HepG2 (cell line): ENCODE results near the gene SLC2A10. TPM values are rescaled to one million over a fixed set of nuclear protein-coding genes. Genes with fewer than 3 reads are reported as not detected.
A peak's percentile ranks its signal among the peaks of the same experiment; 100 is the strongest.

Experiments
- EED ChIP-seq: sonication (generic); formaldehyde crosslinking; IDR thresholded peaks from 2 replicates; pipeline ENCODE4 v1.5.0; 2020; ENCODE audit warnings: mild to moderate bottlenecking, missing genetic modification reagents
- KLF12 ChIP-seq: sonication (generic); formaldehyde crosslinking; IDR thresholded peaks from 2 replicates; pipeline ENCODE4 v1.4.0; 2020; ENCODE audit warnings: missing genetic modification reagents, borderline replicate concordance
- MAF1 ChIP-seq: sonication (generic); formaldehyde crosslinking; IDR thresholded peaks from 2 replicates; pipeline ENCODE4 v1.5.0; 2020; ENCODE audit warnings: missing genetic modification reagents, borderline replicate concordance
- TARDBP ChIP-seq: sonication (generic); formaldehyde crosslinking; IDR thresholded peaks from 2 replicates; pipeline ENCODE4 v1.8.0; 2022; ENCODE audit warnings: mild to moderate bottlenecking, missing genetic modification reagents
- ZNF160 ChIP-seq: sonication (generic); formaldehyde crosslinking; IDR thresholded peaks from 2 replicates; pipeline ENCODE4 v1.8.0; 2022; ENCODE audit warnings: mild to moderate bottlenecking, inconsistent platforms, missing genetic modification reagents
- ZNF670 ChIP-seq: sonication (generic); formaldehyde crosslinking; IDR thresholded peaks from 2 replicates; pipeline ENCODE4 v1.8.0; 2022; ENCODE audit warnings: mild to moderate bottlenecking, missing genetic modification reagents, borderline replicate concordance
- ZNF782 ChIP-seq: sonication (generic); formaldehyde crosslinking; IDR thresholded peaks from 2 replicates; pipeline ENCODE4 v1.4.0; 2020; ENCODE audit warnings: missing genetic modification reagents, mild to moderate bottlenecking, borderline replicate concordance
- ZSCAN20 ChIP-seq: sonication (generic); formaldehyde crosslinking; IDR thresholded peaks from 2 replicates; pipeline ENCODE4 v1.4.0; 2020; ENCODE audit warnings: missing genetic modification reagents, mild to moderate bottlenecking, borderline replicate concordance
- polyA plus RNA-seq, 8 experiments: library from polyadenylated mRNA; depleted of rRNA in 3 of 8; stranded (reverse) in 7 of 8; unstranded in 1 of 8; fragments of >200 nt; fragmentation: Illumina TruSeq in 4 of 8; extraction: Trizol in 4 of 8; gene quantifications; 2 replicates each; pipeline versions ENCODE4 v1.2.1 to v1.2.3, GENCODE V29; 2011 to 2016; ENCODE audit warnings: low read depth in 4 of 8, missing spikeins in 1 of 8, mixed read lengths in 1 of 8; ENCODE audit not compliant: insufficient read depth in 1 of 8
- total RNA-seq, 5 experiments: library from RNA; depleted of rRNA; stranded (reverse); fragments of >200 nt; fragmentation: Illumina TruSeq; extraction: Trizol; gene quantifications; 2 replicates each; pipeline ENCODE4 v1.2.3, GENCODE V29; 2016; ENCODE audit warnings: low read depth in 1 of 5
- TF ChIP-seq, protein P1 (sequence below): sonication (generic); formaldehyde crosslinking; IDR thresholded peaks from 2 replicates; pipeline ENCODE4 v1.4.0; 2020; ENCODE audit warnings: missing genetic modification reagents, low read depth, mild to moderate bottlenecking, borderline replicate concordance
- TF ChIP-seq, protein P2 (sequence below): sonication (generic); formaldehyde crosslinking; IDR thresholded peaks from 2 replicates; pipeline ENCODE4 v1.8.0; 2022; ENCODE audit warnings: mild to moderate bottlenecking, missing genetic modification reagents, moderate library complexity
- TF ChIP-seq, protein P3 (sequence below): sonication (generic); formaldehyde crosslinking; IDR thresholded peaks from 2 replicates; pipeline ENCODE4 v1.8.0; 2022; ENCODE audit warnings: missing genetic modification reagents, mild to moderate bottlenecking, moderate library complexity, borderline replicate concordance
- TF ChIP-seq, protein P4 (sequence below): sonication (generic); formaldehyde crosslinking; IDR thresholded peaks from one replicate; pipeline ENCODE4 v1.5.1; 2020; ENCODE audit warnings: mild to moderate bottlenecking, missing genetic modification reagents; ENCODE audit errors: not compliant biosample characterization
- TF ChIP-seq, protein P5 (sequence below): sonication (generic); formaldehyde crosslinking; IDR thresholded peaks from 2 replicates; pipeline ENCODE4 v1.4.0; 2020; ENCODE audit warnings: missing genetic modification reagents

Gene SLC2A10
- total and polyA plus RNA-seq, 2 of the 13 experiments (the other 11 are each of a cell fraction or from before 2014, with no cell fraction given) = 16.0 to 18.4 TPM

DNA sequence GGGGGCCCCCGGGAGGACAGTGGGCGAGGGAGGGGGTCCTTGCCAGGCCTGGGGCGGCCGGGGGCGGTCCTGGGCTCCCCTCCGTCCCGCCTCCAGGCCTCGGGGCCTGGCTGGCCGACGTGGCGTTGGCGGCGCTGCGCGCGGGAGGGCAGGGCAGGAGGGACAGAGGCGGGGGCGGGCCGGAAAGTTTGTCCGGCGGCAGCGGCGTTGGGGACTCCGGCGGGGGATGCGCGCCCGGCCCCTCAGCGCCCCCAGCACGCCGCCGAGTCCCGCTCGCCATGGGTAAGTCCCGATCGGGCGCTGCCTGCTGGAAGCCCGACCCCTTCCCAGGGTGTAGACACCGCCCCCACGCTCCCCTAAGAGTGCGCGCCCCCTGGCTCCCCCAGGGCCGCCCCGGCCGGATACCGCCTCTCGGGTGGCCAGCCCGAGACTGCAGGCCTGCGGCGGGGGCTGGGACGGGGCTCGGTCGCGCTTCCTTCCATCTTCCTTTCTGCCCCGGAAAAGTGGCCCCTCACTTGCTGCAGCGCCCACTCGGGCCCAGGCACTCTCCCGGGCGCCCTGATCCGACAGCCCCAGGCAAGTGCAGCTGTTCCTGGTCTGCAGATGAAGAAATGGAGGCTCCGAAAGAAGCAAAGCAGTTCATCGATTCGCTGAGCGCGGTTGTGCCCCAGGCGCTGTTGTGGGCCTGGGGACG is at the start of gene SLC2A10 (continued):
- TF ChIP-seq, protein P1, sequence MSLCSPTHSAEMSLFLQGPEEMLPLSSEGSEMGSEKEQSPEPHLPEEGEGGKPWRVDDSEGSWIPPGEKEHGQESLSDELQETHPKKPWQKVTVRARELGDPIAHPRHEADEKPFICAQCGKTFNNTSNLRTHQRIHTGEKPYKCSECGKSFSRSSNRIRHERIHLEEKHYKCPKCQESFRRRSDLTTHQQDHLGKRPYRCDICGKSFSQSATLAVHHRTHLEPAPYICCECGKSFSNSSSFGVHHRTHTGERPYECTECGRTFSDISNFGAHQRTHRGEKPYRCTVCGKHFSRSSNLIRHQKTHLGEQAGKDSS (CRISPR knock-in tag) = no peak
- TF ChIP-seq, protein P2, sequence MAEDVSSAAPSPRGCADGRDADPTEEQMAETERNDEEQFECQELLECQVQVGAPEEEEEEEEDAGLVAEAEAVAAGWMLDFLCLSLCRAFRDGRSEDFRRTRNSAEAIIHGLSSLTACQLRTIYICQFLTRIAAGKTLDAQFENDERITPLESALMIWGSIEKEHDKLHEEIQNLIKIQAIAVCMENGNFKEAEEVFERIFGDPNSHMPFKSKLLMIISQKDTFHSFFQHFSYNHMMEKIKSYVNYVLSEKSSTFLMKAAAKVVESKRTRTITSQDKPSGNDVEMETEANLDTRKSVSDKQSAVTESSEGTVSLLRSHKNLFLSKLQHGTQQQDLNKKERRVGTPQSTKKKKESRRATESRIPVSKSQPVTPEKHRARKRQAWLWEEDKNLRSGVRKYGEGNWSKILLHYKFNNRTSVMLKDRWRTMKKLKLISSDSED (CRISPR knock-in tag) = peak; percentile 98
- TF ChIP-seq, protein P3, sequence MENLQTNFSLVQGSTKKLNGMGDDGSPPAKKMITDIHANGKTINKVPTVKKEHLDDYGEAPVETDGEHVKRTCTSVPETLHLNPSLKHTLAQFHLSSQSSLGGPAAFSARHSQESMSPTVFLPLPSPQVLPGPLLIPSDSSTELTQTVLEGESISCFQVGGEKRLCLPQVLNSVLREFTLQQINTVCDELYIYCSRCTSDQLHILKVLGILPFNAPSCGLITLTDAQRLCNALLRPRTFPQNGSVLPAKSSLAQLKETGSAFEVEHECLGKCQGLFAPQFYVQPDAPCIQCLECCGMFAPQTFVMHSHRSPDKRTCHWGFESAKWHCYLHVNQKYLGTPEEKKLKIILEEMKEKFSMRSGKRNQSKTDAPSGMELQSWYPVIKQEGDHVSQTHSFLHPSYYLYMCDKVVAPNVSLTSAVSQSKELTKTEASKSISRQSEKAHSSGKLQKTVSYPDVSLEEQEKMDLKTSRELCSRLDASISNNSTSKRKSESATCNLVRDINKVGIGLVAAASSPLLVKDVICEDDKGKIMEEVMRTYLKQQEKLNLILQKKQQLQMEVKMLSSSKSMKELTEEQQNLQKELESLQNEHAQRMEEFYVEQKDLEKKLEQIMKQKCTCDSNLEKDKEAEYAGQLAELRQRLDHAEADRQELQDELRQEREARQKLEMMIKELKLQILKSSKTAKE = peak; percentile 66; the same call in 1 of the 2 replicates
- TF ChIP-seq MAF1 (CRISPR knock-in tag) = peak; percentile 77; the same call in 1 of the 2 replicates
- no peak for TF ChIP-seq ZNF782 (CRISPR knock-in tag)
- peak; percentile 96 for TF ChIP-seq KLF12 (CRISPR knock-in tag)
- TF ChIP-seq TARDBP (CRISPR knock-in tag) = peak; percentile 73
- no peak for TF ChIP-seq EED
- peak; percentile 83; the same call in 1 of the 2 replicates for TF ChIP-seq ZNF160 (CRISPR knock-in tag)
- TF ChIP-seq, protein P4, sequence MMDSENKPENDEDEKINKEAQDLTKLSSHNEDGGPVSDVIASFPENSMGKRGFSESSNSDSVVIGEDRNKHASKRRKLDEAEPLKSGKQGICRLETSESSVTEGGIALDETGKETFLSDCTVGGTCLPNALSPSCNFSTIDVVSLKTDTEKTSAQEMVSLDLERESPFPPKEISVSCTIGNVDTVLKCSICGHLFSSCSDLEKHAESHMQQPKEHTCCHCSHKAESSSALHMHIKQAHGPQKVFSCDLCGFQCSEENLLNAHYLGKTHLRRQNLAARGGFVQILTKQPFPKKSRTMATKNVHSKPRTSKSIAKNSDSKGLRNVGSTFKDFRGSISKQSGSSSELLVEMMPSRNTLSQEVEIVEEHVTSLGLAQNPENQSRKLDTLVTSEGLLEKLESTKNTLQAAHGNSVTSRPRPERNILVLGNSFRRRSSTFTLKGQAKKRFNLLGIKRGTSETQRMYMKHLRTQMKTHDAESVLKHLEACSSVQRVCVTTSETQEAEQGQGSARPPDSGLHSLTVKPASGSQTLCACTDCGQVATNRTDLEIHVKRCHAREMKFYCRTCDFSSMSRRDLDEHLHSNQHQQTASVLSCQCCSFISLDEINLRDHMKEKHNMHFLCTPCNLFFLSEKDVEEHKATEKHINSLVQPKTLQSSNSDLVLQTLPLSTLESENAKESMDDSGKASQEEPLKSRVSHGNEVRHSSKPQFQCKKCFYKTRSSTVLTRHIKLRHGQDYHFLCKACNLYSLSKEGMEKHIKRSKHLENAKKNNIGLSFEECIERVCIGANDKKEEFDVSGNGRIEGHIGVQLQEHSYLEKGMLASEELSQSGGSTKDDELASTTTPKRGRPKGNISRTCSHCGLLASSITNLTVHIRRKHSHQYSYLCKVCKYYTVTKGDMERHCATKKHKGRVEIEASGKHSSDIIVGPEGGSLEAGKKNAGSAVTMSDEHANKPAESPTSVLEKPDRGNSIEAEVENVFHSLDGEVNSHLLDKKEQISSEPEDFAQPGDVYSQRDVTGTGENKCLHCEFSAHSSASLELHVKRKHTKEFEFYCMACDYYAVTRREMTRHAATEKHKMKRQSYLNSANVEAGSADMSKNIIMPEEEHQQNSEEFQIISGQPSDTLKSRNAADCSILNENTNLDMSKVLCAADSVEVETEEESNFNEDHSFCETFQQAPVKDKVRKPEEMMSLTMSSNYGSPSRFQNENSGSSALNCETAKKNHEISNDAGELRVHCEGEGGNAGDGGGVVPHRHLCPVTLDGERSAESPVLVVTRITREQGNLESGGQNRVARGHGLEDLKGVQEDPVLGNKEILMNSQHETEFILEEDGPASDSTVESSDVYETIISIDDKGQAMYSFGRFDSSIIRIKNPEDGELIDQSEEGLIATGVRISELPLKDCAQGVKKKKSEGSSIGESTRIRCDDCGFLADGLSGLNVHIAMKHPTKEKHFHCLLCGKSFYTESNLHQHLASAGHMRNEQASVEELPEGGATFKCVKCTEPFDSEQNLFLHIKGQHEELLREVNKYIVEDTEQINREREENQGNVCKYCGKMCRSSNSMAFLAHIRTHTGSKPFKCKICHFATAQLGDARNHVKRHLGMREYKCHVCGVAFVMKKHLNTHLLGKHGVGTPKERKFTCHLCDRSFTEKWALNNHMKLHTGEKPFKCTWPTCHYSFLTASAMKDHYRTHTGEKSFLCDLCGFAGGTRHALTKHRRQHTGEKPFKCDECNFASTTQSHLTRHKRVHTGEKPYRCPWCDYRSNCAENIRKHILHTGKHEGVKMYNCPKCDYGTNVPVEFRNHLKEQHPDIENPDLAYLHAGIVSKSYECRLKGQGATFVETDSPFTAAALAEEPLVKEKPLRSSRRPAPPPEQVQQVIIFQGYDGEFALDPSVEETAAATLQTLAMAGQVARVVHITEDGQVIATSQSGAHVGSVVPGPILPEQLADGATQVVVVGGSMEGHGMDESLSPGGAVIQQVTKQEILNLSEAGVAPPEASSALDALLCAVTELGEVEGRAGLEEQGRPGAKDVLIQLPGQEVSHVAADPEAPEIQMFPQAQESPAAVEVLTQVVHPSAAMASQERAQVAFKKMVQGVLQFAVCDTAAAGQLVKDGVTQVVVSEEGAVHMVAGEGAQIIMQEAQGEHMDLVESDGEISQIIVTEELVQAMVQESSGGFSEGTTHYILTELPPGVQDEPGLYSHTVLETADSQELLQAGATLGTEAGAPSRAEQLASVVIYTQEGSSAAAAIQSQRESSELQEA (CRISPR knock-in tag) = peak; percentile 92
- TF ChIP-seq ZNF670 (CRISPR knock-in tag) = peak; percentile 95
- TF ChIP-seq, protein P5, sequence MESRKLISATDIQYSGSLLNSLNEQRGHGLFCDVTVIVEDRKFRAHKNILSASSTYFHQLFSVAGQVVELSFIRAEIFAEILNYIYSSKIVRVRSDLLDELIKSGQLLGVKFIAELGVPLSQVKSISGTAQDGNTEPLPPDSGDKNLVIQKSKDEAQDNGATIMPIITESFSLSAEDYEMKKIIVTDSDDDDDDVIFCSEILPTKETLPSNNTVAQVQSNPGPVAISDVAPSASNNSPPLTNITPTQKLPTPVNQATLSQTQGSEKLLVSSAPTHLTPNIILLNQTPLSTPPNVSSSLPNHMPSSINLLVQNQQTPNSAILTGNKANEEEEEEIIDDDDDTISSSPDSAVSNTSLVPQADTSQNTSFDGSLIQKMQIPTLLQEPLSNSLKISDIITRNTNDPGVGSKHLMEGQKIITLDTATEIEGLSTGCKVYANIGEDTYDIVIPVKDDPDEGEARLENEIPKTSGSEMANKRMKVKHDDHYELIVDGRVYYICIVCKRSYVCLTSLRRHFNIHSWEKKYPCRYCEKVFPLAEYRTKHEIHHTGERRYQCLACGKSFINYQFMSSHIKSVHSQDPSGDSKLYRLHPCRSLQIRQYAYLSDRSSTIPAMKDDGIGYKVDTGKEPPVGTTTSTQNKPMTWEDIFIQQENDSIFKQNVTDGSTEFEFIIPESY (CRISPR knock-in tag) = no peak
- peak; percentile 99 for TF ChIP-seq ZSCAN20 (CRISPR knock-in tag)
